Measurements from ENCODE around the gene TBATA. TPM values are rescaled to one million over a fixed set of nuclear protein-coding genes. Genes with fewer than 3 reads are reported as not detected.

TBATA gene
- total and polyA plus RNA-seq, 8 donors = not detected

DNA sequence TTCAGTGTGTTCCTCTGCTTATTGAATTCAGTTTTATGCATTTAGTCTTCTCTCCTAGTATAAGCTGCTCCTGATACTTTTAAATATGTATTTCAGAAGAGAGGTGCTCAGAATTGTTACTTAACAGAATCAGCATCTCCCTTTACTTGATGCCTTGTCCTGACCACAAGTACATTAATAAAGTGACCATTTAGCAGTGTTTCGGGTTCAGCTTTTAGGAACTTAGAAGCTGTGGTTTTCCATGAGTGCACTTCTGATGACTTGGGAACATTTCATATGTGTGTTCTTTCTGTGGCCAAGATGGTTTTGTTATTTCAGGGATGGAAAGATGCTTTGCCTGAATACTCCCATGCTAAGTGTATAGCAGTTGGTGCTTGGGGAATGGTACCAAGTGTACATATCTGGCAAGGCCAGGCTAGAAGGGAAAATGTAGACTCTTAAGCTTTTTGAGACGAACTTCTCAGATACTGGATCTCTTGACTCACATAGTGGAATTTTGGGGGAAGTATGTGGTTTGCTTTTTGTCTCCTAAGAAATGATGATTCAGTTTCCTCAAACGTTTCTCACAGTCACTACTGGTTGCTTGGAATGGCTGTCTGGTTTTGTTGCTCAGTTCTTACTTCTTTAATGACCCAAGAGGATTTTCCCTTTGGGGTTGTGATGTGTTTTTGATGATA lies 47.8 kb upstream of the TBATA start:
- peak; percentile 74 for ATAC-seq
- H3K4me3 ChIP-seq = no peak overlapping the region
- no peak for DNase-seq
- no peaks in the 10 kb centered on the region for H3K9me3 ChIP-seq
- H3K27me3 ChIP-seq = no peaks in the 10 kb centered on the region
- peaks cover 0 to 49% of the 10 kb centered on the region in 2 donors for H3K4me1 ChIP-seq
- H3K27ac ChIP-seq = peak overlapping the region; percentile 60 to 73
- H3K36me3 ChIP-seq = peaks cover 0 to 11% of the 10 kb centered on the region in 2 donors
- TF ChIP-seq, protein P1, sequence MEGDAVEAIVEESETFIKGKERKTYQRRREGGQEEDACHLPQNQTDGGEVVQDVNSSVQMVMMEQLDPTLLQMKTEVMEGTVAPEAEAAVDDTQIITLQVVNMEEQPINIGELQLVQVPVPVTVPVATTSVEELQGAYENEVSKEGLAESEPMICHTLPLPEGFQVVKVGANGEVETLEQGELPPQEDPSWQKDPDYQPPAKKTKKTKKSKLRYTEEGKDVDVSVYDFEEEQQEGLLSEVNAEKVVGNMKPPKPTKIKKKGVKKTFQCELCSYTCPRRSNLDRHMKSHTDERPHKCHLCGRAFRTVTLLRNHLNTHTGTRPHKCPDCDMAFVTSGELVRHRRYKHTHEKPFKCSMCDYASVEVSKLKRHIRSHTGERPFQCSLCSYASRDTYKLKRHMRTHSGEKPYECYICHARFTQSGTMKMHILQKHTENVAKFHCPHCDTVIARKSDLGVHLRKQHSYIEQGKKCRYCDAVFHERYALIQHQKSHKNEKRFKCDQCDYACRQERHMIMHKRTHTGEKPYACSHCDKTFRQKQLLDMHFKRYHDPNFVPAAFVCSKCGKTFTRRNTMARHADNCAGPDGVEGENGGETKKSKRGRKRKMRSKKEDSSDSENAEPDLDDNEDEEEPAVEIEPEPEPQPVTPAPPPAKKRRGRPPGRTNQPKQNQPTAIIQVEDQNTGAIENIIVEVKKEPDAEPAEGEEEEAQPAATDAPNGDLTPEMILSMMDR (IDR thresholded peaks at IDR 0.05) = no peak
- intact Hi-C loops (cut with DNase I) = no loop called here

DNA sequence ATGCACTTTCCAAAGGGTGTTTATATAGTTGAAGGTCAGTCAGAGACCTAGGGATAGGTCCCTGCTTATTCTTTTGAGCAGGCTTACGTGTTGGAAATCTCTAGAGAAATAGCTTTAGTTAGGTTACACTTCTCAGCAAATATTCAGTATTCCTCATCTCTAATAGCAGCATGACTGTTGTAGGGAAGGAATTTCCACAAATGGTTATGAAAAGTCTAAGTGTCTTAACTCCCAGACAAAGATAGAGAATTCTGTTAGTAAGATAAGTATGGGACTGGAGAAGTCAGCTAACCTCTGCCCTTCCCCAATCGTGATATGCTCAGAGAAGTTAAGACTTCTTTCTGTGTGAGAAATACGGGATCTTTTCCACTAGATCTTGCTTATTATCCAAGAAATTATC lies 47.0 kb upstream of the TBATA start:
- intact Hi-C loops (cut with DNase I) = no loop called here
- DNase-seq = no peak
- no peak overlapping the region for H3K4me3 ChIP-seq
- no peak for ATAC-seq
- H3K36me3 ChIP-seq = peaks cover 0 to 11% of the 10 kb centered on the region in 2 donors
- H3K27me3 ChIP-seq = no peaks in the 10 kb centered on the region
- H3K27ac ChIP-seq = peak overlapping the region; percentile 60 to 73
- TF ChIP-seq, protein P1 (IDR thresholded peaks at IDR 0.05) = no peak
- peaks cover 0 to 54% of the 10 kb centered on the region in 2 donors for H3K4me1 ChIP-seq
- no peaks in the 10 kb centered on the region for H3K9me3 ChIP-seq

DNA sequence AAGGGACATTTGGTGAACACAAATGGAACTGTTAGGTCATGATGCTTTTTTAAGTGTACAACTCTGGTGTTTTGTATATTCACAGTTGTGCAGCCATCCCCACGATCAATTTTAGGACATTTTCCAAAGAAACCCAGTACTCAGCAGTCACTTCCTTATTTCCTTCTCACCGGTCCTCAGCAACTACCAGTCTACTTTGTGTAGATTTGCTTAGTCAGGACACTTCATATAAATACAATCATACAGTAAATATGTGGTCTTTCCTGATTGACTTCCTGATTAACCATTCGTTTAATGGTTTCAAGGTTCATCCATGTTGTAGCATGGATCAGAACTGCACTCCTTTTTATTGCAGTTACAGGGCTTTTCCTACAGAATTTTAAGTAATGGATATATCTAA lies 45.0 kb upstream of the TBATA start:
- no peaks in the 10 kb centered on the region for H3K27me3 ChIP-seq
- no peaks in the 10 kb centered on the region for H3K9me3 ChIP-seq
- DNase-seq (no peak), ATAC-seq (peak; percentile 54)
- no peak overlapping the region for H3K4me3 ChIP-seq
- peaks cover 0 to 47% of the 10 kb centered on the region in 2 donors for H3K4me1 ChIP-seq
- peaks cover 0 to 15% of the 10 kb centered on the region in 2 donors for H3K36me3 ChIP-seq
- intact Hi-C loops (cut with DNase I) = no loop called here
- no peak overlapping the region for H3K27ac ChIP-seq
- TF ChIP-seq, protein P1 (IDR thresholded peaks at IDR 0.05) = no peak

DNA sequence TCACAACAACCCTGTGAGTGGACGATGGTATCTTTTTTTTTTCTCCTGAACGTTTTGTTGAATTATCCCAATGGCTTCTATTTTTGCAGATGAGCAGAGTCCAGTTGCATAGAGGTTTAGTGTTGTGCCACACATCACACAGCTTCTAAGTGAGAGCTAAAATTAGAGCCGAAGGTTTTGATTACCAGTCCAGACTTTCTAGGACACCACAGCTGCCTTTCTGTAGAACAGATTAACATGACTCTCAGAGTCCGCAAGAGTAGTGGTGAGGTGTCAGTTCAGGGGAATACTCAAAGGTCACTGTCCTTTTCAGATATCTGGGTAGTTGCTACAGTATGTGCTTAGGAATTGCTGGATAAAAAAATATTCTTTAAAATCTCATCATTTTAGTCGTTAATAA lies 44.4 kb upstream of the TBATA start:
- no peaks in the 10 kb centered on the region for H3K9me3 ChIP-seq
- H3K27ac ChIP-seq = no peak overlapping the region
- no peak overlapping the region for H3K4me3 ChIP-seq
- peaks cover 0 to 41% of the 10 kb centered on the region in 2 donors for H3K4me1 ChIP-seq
- H3K27me3 ChIP-seq = no peaks in the 10 kb centered on the region
- ATAC-seq = no peak
- no peak for DNase-seq
- intact Hi-C loops (cut with DNase I) = loop anchor here in 1 of 2 donors (10.0 kb wide), 1 partner anchor 55 kb away; the partner anchor contains the start of gene PCBD1
- peaks cover 0 to 15% of the 10 kb centered on the region in 2 donors for H3K36me3 ChIP-seq
- TF ChIP-seq, protein P1 (IDR thresholded peaks at IDR 0.05) = no peak

DNA sequence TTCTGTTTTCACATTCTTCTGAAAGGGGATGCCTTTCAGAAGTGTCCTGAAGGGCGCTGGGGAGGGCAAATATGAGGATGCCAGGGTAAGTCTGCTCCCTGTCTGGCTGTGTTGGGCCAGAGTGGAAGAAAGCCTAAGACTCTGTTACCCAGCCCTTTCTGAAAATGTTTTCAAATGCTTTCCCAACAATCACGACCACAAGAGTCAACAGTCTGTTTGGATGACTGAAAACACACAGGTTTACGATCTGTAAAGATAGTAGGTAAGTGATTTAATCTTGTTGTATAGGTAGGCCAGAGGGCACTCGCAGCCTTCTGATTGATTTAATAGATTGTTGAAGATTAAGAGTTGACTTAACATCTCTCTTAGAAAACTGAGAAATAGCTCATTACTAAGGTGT lies 43.7 kb upstream of the TBATA start:
- TF ChIP-seq, protein P1 (IDR thresholded peaks at IDR 0.05) = no peak
- no peaks in the 10 kb centered on the region for H3K27me3 ChIP-seq
- H3K9me3 ChIP-seq = no peaks in the 10 kb centered on the region
- ATAC-seq (no peak), DNase-seq (no peak)
- peaks cover 0 to 35% of the 10 kb centered on the region in 2 donors for H3K4me1 ChIP-seq
- no peak overlapping the region for H3K4me3 ChIP-seq
- peaks cover 0 to 15% of the 10 kb centered on the region in 2 donors for H3K36me3 ChIP-seq
- intact Hi-C loops (cut with DNase I) = loop anchor here in 1 of 2 donors (10.0 kb wide), 1 partner anchor 56 kb away; the partner anchor contains the start of gene PCBD1
- H3K27ac ChIP-seq = no peak overlapping the region
